ENCODE measurements around the gene BCR.
A peak's percentile ranks its signal among the peaks of the same experiment; 100 is the strongest.

The BCR gene

DNA sequence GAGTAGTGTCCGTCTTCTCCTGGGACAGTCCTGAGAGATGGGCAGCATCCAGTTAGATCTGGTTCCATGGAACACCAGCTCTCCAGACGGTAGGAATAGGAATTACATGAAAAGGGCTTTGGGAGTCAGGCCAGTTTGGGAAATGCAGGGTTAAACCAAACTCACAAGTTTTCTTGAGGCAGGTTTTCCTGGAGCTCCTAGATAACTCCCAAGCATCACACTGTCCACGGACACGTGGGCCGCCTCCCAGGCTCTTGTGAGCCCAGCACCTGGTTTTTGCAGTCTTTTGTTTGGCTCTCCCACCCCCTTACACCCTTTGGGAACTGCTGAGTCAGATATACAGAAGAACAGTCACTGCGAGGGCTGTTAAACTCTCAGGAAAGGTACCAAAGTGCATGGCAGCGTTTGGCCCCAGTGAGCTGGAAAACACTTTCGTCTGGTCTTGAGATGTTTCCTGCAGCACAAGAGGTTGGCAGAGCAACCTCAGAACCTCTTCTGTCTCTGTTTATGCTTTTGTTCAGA is 90.0 kb downstream of the BCR start:
- H3K27ac ChIP-seq: peak overlapping the region; percentile 74
- peak overlapping the region; percentile 19; the same call in 1 of the 2 replicates for H3K4me3 ChIP-seq
- H3K4me2 ChIP-seq: peak overlapping the region; percentile 85
- no peaks in the 10 kb centered on the region for H3K9me3 ChIP-seq
- H3K27me3 ChIP-seq: no peaks in the 10 kb centered on the region
- peak overlapping the region; percentile 42; the same call in 1 of the 2 replicates for H3K9ac ChIP-seq
- H3K4me1 ChIP-seq: peaks cover 96% of the 10 kb centered on the region
- TF ChIP-seq Cebpa-rat (IDR thresholded peaks at IDR 0.05): no peak
- peaks cover 100% of the 10 kb centered on the region for H4K20me1 ChIP-seq
- H3K36me3 ChIP-seq: peaks cover 82% of the 10 kb centered on the region

DNA sequence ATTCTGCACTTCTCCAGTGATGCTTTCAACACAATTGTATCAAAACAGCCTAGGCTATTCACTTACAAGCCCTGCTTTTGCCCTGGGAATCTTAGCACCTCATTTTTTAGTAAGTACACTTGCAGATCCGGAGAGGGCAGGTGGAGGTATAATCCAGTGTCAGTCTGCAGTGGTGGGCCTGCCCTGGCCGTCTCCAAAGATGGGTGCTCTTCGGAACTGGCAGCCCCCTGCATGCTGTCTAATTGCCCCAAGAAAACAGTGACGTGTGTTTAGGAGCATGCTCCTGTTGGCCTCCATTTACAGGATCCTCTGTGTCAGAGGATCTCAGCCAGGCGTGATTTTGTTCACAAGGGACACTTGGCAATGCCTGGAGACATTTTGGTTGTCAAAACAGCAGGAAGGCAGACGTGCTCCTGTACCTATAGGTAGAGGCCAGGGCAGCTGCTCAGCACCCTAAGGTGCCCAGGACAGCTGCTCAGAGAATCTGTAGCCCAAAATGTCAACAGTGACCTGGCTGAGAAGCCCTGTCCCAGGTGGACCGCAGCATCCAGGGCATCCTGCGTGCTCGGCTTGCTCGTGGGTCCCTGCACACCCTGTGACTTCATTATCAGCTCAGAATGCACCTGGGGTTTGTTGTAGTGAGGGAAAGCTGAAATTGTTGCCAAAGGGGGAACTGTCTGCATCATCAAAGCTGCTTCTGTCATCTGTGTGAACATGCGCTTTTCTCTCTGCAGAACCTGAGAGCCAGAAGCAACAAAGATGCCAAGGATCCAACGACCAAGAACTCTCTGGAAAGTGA is 90.7 kb downstream of the BCR start:
- Histone ChIP-seq H4K20me1 (peaks cover 100% of the 10 kb centered on the region), H3K4me1 (peaks cover 96% of the 10 kb centered on the region), H3K27ac (peak overlapping the region; percentile 74), H3K4me3 (no peak overlapping the region), H3K36me3 (peaks cover 82% of the 10 kb centered on the region), H3K4me2 (peak overlapping the region; percentile 85), H3K9me3 (no peaks in the 10 kb centered on the region), H3K9ac (peak overlapping the region; percentile 42; the same call in 1 of the 2 replicates), H3K27me3 (no peaks in the 10 kb centered on the region)
- no peak for TF ChIP-seq Cebpa-rat (IDR thresholded peaks at IDR 0.05)

DNA sequence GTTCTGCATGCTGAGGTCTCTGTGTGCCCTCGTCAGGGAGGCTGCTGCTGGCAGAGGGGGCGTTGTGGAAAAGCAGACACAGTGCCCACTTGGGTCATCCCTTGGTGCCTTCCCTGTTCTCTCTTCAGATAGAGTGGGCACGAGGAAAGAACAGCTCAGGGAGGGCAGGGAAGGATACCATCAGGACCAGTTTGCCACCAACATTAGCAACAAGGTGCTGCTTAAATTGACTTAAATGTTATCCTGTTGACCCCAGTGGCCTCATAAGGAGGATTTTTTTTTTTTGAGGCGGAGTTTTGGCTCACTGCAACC is 91.2 kb downstream of the BCR start:
- H3K4me1 ChIP-seq: peaks cover 96% of the 10 kb centered on the region
- H3K36me3 ChIP-seq: peaks cover 82% of the 10 kb centered on the region
- H3K27me3 ChIP-seq: no peaks in the 10 kb centered on the region
- no peak for TF ChIP-seq Cebpa-rat (IDR thresholded peaks at IDR 0.05)
- H4K20me1 ChIP-seq: peaks cover 100% of the 10 kb centered on the region
- peak overlapping the region; percentile 85 for H3K4me2 ChIP-seq
- no peak overlapping the region for H3K4me3 ChIP-seq
- H3K9ac ChIP-seq: no peak overlapping the region
- no peaks in the 10 kb centered on the region for H3K9me3 ChIP-seq
- no peak overlapping the region for H3K27ac ChIP-seq

DNA sequence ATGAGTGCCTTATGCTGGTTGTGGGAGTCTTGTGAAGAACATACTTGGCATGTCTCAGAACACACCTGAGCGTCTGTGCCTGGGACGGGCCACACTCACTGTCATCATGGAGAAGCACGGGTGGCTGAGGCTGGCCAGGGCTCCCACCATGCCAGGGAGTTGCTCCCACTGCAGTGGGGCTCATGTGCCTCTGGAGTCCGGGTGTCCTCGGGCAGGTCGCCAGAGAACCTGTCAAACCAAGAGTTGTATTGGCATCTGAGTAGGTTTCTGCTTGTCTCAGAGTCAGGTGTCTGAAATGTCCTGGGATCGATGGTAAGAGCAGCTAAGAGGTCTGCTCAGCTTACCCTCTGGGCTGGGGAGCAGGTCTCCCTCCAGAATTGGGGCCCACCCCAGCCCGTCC is 92.1 kb downstream of the BCR start:
- Histone ChIP-seq H3K36me3 (peaks cover 82% of the 10 kb centered on the region), H3K9me3 (no peaks in the 10 kb centered on the region), H3K9ac (no peak overlapping the region), H3K27me3 (no peaks in the 10 kb centered on the region), H3K4me3 (no peak overlapping the region), H3K27ac (no peak overlapping the region; the same call in 1 of the 2 replicates), H3K4me2 (no peak overlapping the region), H4K20me1 (peaks cover 100% of the 10 kb centered on the region), H3K4me1 (peaks cover 96% of the 10 kb centered on the region)
- no peak for TF ChIP-seq Cebpa-rat (IDR thresholded peaks at IDR 0.05)

DNA sequence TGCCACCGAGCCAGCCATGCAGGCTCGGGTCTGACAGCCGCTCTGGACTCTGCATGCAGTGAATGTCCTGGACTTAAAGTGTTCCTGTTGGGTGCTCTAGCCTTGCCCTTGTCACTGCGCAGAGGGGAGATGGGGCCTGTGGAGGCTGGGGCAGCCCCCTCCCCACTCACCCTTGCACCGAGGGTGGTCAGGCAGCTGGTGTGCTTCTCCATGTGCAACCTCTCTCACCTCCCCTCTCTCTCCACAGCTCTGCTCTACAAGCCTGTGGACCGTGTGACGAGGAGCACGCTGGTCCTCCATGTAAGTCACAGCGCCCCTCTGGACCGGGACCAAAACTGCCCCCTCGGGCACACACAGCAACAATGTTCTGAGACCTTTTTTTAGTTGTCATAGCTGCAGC is 92.5 kb downstream of the BCR start:
- H3K4me1 ChIP-seq: peaks cover 96% of the 10 kb centered on the region
- TF ChIP-seq Cebpa-rat (IDR thresholded peaks at IDR 0.05): no peak
- H3K4me3 ChIP-seq: no peak overlapping the region
- H3K4me2 ChIP-seq: no peak overlapping the region
- H3K9me3 ChIP-seq: no peaks in the 10 kb centered on the region
- no peak overlapping the region for H3K27ac ChIP-seq
- H4K20me1 ChIP-seq: peaks cover 100% of the 10 kb centered on the region
- peaks cover 82% of the 10 kb centered on the region for H3K36me3 ChIP-seq
- H3K9ac ChIP-seq: no peak overlapping the region
- H3K27me3 ChIP-seq: no peaks in the 10 kb centered on the region

DNA sequence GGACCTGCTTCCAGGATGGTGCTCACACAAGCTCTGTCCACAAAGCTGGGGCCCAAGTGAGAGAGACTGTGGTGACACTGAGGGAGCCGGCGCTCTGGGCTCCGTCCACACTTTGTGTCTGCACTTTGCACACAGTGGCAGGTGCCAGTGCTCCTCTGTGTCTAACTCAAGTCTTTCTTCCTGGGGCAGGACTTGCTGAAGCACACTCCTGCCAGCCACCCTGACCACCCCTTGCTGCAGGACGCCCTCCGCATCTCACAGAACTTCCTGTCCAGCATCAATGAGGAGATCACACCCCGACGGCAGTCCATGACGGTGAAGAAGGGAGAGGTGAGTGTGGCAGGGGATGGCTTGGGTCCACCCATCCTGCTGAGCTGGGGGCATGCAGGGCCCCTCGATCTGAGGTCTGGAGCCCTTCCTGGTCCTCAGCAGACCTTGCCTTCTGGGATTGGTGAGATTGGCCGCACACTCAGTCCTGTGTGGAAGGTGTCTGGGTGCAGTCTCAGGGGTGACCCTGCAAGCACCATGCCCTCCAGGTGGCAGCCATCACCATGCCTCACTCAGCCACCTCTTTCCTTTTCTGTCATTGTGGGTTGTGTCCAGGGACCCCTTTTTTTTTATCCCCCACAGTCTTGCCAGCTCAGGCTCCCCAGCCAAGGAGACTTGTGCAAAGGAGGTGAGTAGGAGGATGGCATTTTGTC is 93.3 kb downstream of the BCR start:
- H3K9me3 ChIP-seq: no peaks in the 10 kb centered on the region
- peak overlapping the region; percentile 13; the same call in 1 of the 2 replicates for H3K27ac ChIP-seq
- no peak overlapping the region for H3K4me2 ChIP-seq
- peaks cover 96% of the 10 kb centered on the region for H3K4me1 ChIP-seq
- no peak overlapping the region for H3K9ac ChIP-seq
- H3K36me3 ChIP-seq: peaks cover 82% of the 10 kb centered on the region
- peaks cover 100% of the 10 kb centered on the region for H4K20me1 ChIP-seq
- no peaks in the 10 kb centered on the region for H3K27me3 ChIP-seq
- TF ChIP-seq Cebpa-rat (IDR thresholded peaks at IDR 0.05): no peak
- no peak overlapping the region for H3K4me3 ChIP-seq

DNA sequence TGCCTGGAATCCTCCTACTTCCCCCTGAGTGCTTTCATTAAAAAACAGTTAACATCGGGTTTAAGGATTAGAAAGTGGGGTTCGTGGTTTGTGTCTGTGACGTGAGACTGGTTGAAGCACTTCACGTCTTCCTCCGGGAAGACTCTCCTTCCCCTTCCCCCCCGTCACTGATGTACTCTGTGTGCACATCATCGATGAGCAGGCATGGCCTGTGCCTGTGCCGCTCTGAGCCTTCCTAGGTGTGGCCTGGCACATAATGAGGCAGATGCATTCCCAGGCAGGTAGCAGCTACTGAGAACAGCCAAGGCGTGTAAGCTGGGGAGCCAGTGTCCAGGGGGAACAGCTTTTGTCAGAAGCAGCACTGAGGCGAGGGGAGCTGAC is 93.8 kb downstream of the BCR start:
- H4K20me1 ChIP-seq: peaks cover 100% of the 10 kb centered on the region
- no peaks in the 10 kb centered on the region for H3K9me3 ChIP-seq
- no peaks in the 10 kb centered on the region for H3K27me3 ChIP-seq
- H3K4me2 ChIP-seq: no peak overlapping the region
- H3K9ac ChIP-seq: no peak overlapping the region
- no peak overlapping the region for H3K4me3 ChIP-seq
- H3K27ac ChIP-seq: peak overlapping the region; percentile 13; the same call in 1 of the 2 replicates
- H3K4me1 ChIP-seq: peaks cover 96% of the 10 kb centered on the region
- TF ChIP-seq Cebpa-rat (IDR thresholded peaks at IDR 0.05): no peak
- peaks cover 86% of the 10 kb centered on the region for H3K36me3 ChIP-seq

DNA sequence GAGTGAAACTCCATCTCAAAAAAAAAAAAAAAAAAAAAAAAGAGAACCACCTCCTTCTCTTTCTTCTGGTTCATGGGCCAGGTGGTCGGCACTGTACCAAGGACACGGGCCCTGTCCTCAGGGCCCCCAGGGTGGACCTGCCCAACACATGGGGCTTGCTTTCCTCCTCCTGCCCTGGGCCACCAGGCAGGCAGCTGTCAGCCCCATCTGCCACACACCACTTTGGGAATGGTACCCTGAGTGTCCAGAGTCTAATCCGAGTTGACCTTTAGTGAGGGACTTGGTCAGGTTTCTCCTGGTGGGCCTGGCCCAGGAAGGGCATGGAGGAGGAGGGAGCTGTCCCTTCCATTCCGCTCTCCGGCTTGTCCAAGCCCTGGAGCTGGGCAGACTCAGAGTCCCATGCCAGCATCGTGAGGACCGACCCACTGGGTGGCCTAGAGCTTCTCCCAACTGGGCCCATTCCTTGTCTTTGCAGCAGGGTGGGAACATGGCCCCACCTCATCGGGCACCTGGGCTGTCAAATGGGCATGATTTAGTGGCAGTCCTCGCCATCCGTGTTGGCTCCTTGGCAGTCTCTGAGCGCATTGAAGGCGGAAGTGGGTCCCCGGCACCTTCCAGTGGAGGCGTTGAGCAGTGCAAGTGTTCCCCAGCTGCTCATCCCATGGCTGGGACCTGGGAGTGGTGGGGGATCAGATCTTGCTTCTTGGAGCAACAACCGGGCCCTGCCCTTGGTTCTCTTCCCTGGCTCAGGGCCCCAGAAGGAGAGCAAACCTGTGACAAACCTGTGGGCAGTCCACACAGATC is 94.8 kb downstream of the BCR start:
- Histone ChIP-seq H3K4me2 (peak overlapping the region; percentile 78), H3K9me3 (no peaks in the 10 kb centered on the region), H4K20me1 (peaks cover 100% of the 10 kb centered on the region), H3K9ac (no peak overlapping the region), H3K4me1 (peaks cover 96% of the 10 kb centered on the region), H3K36me3 (peaks cover 95% of the 10 kb centered on the region), H3K27ac (no peak overlapping the region), H3K27me3 (no peaks in the 10 kb centered on the region), H3K4me3 (no peak overlapping the region)
- TF ChIP-seq Cebpa-rat (IDR thresholded peaks at IDR 0.05): no peak

DNA sequence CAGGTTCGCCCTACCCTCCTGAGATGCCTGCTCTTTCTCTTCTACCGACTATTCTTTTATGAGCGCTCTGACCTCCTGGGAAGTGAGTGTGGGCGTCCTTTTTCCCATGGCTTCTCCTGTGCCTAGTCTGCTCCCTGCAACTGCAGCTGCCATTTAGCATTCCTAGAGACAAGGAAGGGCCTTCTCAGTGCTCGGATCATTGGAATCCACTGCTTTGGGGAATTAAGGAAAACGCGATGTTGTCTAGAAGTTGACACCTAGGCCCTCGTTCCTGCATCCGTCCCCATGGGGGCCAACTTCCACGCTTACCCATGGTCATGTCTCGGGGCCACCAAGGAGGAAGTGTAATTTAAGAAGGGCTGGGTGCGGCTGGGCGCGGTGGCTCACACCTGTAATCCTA is 95.4 kb downstream of the BCR start:
- peak overlapping the region; percentile 78 for H3K4me2 ChIP-seq
- H3K4me1 ChIP-seq: peaks cover 96% of the 10 kb centered on the region
- no peaks in the 10 kb centered on the region for H3K9me3 ChIP-seq
- H4K20me1 ChIP-seq: peaks cover 100% of the 10 kb centered on the region
- peaks cover 100% of the 10 kb centered on the region for H3K36me3 ChIP-seq
- no peak overlapping the region for H3K27ac ChIP-seq
- no peak overlapping the region for H3K4me3 ChIP-seq
- H3K27me3 ChIP-seq: no peaks in the 10 kb centered on the region
- H3K9ac ChIP-seq: no peak overlapping the region
- TF ChIP-seq Cebpa-rat (IDR thresholded peaks at IDR 0.05): no peak
